IPS-15b (cell line): ENCODE data around the gene NCAPG2.

Source experiments
- H3K27me3 ChIP-seq: one replicate; pipeline ENCODE4 v1.6.1; 2013; ENCODE audit warnings: low read length; ENCODE audit not compliant: control insufficient read depth, insufficient read depth
- H3K36me3 ChIP-seq: one replicate; pipeline ENCODE4 v1.6.1; 2013; ENCODE audit warnings: low read length; ENCODE audit not compliant: control insufficient read depth, insufficient read depth
- H3K4me1 ChIP-seq: one replicate; pipeline ENCODE4 v1.6.1; 2013; ENCODE audit warnings: mild to moderate bottlenecking, low read length; ENCODE audit not compliant: control insufficient read depth, insufficient read depth
- H3K4me3 ChIP-seq: one replicate; pipeline ENCODE4 v1.5.1; 2013; ENCODE audit warnings: low read depth, low read length
- H3K9ac ChIP-seq: one replicate; pipeline ENCODE4 v1.6.1; 2013; ENCODE audit warnings: low read depth, mild to moderate bottlenecking, low read length
- H3K9me3 ChIP-seq: one replicate; pipeline ENCODE4 v1.6.1; 2013; ENCODE audit warnings: mild to moderate bottlenecking, low read length; ENCODE audit not compliant: control insufficient read depth, insufficient read depth

The NCAPG2 gene

GRCh38 chr7:158704524-158705233 lies at the start of gene NCAPG2:
Gene NCAPG2 (minus strand): TSS chr7:158704804. CDS start chr7:158701899, 2,905 bp downstream.
- H3K4me3 ChIP-seq, result peak within 1 kb of the TSS; percentile 87
- peak within 1 kb of the TSS; percentile 92 for H3K9ac ChIP-seq
- H3K4me1 ChIP-seq, result peaks cover 12% of the 10 kb centered on the region
- H3K27me3 ChIP-seq, result no peaks in the 10 kb centered on the region
- peaks cover 8% of the 10 kb centered on the region for H3K36me3 ChIP-seq
- H3K9me3 ChIP-seq, result no peaks in the 10 kb centered on the region

- Histone ChIP-seq H3K9ac (no peak overlapping the region), H3K36me3 (no peaks in the 10 kb centered on the region), H3K9me3 (no peaks in the 10 kb centered on the region), H3K27me3 (no peaks in the 10 kb centered on the region), H3K4me1 (no peaks in the 10 kb centered on the region), H3K4me3 (no peak overlapping the region)
Observed at GRCh38 chr7:158753900-158754299, 49.3 kb upstream of the NCAPG2 start.

GRCh38 chr7:158751751-158752150 lies 47.1 kb upstream of the NCAPG2 start:
- H3K4me1 ChIP-seq, result no peaks in the 10 kb centered on the region
- no peak overlapping the region for H3K4me3 ChIP-seq
- H3K27me3 ChIP-seq, result no peaks in the 10 kb centered on the region
- peaks cover 14% of the 10 kb centered on the region for H3K36me3 ChIP-seq
- H3K9me3 ChIP-seq, result no peaks in the 10 kb centered on the region
- H3K9ac ChIP-seq, result no peak overlapping the region

- no peak overlapping the region for H3K4me3 ChIP-seq
- H3K9me3 ChIP-seq, result no peaks in the 10 kb centered on the region
- peaks cover 17% of the 10 kb centered on the region for H3K36me3 ChIP-seq
- no peaks in the 10 kb centered on the region for H3K27me3 ChIP-seq
- H3K4me1 ChIP-seq, result no peaks in the 10 kb centered on the region
- no peak overlapping the region for H3K9ac ChIP-seq
Observed at GRCh38 chr7:158751199-158751598, 46.6 kb upstream of the NCAPG2 start.

GRCh38 chr7:158750702-158751101 lies 46.1 kb upstream of the NCAPG2 start:
- no peak overlapping the region for H3K4me3 ChIP-seq
- no peaks in the 10 kb centered on the region for H3K9me3 ChIP-seq
- H3K4me1 ChIP-seq, result no peaks in the 10 kb centered on the region
- H3K27me3 ChIP-seq, result no peaks in the 10 kb centered on the region
- H3K36me3 ChIP-seq, result peaks cover 20% of the 10 kb centered on the region
- H3K9ac ChIP-seq, result no peak overlapping the region

GRCh38 chr7:158749396-158749795 lies 44.8 kb upstream of the NCAPG2 start:
- H3K9ac ChIP-seq, result no peak overlapping the region
- no peaks in the 10 kb centered on the region for H3K9me3 ChIP-seq
- H3K27me3 ChIP-seq, result no peaks in the 10 kb centered on the region
- H3K4me1 ChIP-seq, result no peaks in the 10 kb centered on the region
- H3K36me3 ChIP-seq, result peaks cover 20% of the 10 kb centered on the region
- H3K4me3 ChIP-seq, result no peak overlapping the region

GRCh38 chr7:158748335-158748734 lies 43.7 kb upstream of the NCAPG2 start:
- Histone ChIP-seq H3K27me3 (no peaks in the 10 kb centered on the region), H3K9ac (no peak overlapping the region), H3K36me3 (peaks cover 20% of the 10 kb centered on the region), H3K4me1 (no peaks in the 10 kb centered on the region), H3K9me3 (no peaks in the 10 kb centered on the region), H3K4me3 (no peak overlapping the region)

GRCh38 chr7:158747408-158747807 lies 42.8 kb upstream of the NCAPG2 start:
- Histone ChIP-seq H3K4me1 (no peaks in the 10 kb centered on the region), H3K9me3 (no peaks in the 10 kb centered on the region), H3K9ac (no peak overlapping the region), H3K36me3 (peaks cover 23% of the 10 kb centered on the region), H3K27me3 (no peaks in the 10 kb centered on the region), H3K4me3 (no peak overlapping the region)

GRCh38 chr7:158746957-158747356 lies 42.4 kb upstream of the NCAPG2 start:
- Histone ChIP-seq H3K36me3 (peaks cover 26% of the 10 kb centered on the region), H3K4me3 (no peak overlapping the region), H3K9me3 (no peaks in the 10 kb centered on the region), H3K9ac (no peak overlapping the region), H3K27me3 (no peaks in the 10 kb centered on the region), H3K4me1 (no peaks in the 10 kb centered on the region)

GRCh38 chr7:158745057-158745715 lies 40.6 kb upstream of the NCAPG2 start:
- Histone ChIP-seq H3K4me3 (no peak overlapping the region), H3K9me3 (no peaks in the 10 kb centered on the region), H3K9ac (no peak overlapping the region), H3K36me3 (peaks cover 42% of the 10 kb centered on the region), H3K4me1 (no peaks in the 10 kb centered on the region), H3K27me3 (no peaks in the 10 kb centered on the region)

- Histone ChIP-seq H3K4me1 (no peaks in the 10 kb centered on the region), H3K9ac (no peak overlapping the region), H3K9me3 (no peaks in the 10 kb centered on the region), H3K27me3 (no peaks in the 10 kb centered on the region), H3K36me3 (peaks cover 50% of the 10 kb centered on the region), H3K4me3 (no peak overlapping the region)
Observed at GRCh38 chr7:158744070-158744469, 39.5 kb upstream of the NCAPG2 start.

- H3K36me3 ChIP-seq, result peaks cover 53% of the 10 kb centered on the region
- H3K9ac ChIP-seq, result no peak overlapping the region
Observed at GRCh38 chr7:158743219-158743618, 38.6 kb upstream of the NCAPG2 start.

More at GRCh38 chr7:158743219-158743618, 38.6 kb upstream of the NCAPG2 start:
- H3K9me3 ChIP-seq, result no peaks in the 10 kb centered on the region
- no peaks in the 10 kb centered on the region for H3K27me3 ChIP-seq
- no peaks in the 10 kb centered on the region for H3K4me1 ChIP-seq
- H3K4me3 ChIP-seq, result no peak overlapping the region
